ENCODE measurements around the gene ZDHHC21.

- TF ChIP-seq CTCF (conservative IDR thresholded peaks at IDR 0.05) (no peak), ZFX (IDR thresholded peaks at IDR 0.05) (no peak)
Observed at GRCh38 chr9:14690948-14691730, 2.1 kb downstream of the ZDHHC21 start.

All from C4-2B (cell line).